Activated CD4-positive, alpha-beta T cell treated with anti-CD3 and anti-CD28 coated beads, Interleukin-2, amount 10 ng/mL, durations not matched to agents 7 days and 5 days (primary cell): ENCODE results near the gene ENDOG. TPM values are rescaled to one million over a fixed set of nuclear protein-coding genes. Genes with fewer than 3 reads are reported as not detected.
A peak's percentile ranks its signal among the peaks of the same experiment; 100 is the strongest.
"Not testable (repeated sequence)": the region's sequence is repeated elsewhere in the genome, so short reads cannot be mapped to it uniquely, and the experiment has no call there.

ENCODE experiments used
- CTCF ChIA-PET: fragments of 350-600 bp; sonication (Branson Sonifier 250); formaldehyde crosslinking; loops from one replicate; lab custom pipeline; 2021; ENCODE audit warnings: antibody characterized with exemption; lab: Charles Lee
- POLR2A ChIA-PET: fragments of 350-600 bp; sonication (Branson Sonifier 250); formaldehyde crosslinking; loops from one replicate; lab custom pipeline; 2021; ENCODE audit warnings: antibody characterized with exemption; lab: Charles Lee
- DNase-seq: peaks from one replicate; pipeline ENCODE4 v3.0.0-alpha.2; 2020
- H3K27ac Mint-ChIP-seq: one replicate; pipeline ENCODE4 v1.8.0; 2021; ENCODE audit warnings: mild to moderate bottlenecking, moderate library complexity, mixed read lengths
- H3K27me3 Mint-ChIP-seq: one replicate; pipeline ENCODE4 v1.8.0; 2021; ENCODE audit warnings: mixed read lengths
- H3K36me3 Mint-ChIP-seq: one replicate; pipeline ENCODE4 v1.8.0; 2021; ENCODE audit warnings: low read depth, mixed read lengths
- H3K4me1 Mint-ChIP-seq: one replicate; pipeline ENCODE4 v1.8.0; 2021; ENCODE audit warnings: mixed read lengths
- H3K4me3 Mint-ChIP-seq: one replicate; pipeline ENCODE4 v1.8.0; 2021; ENCODE audit warnings: mild to moderate bottlenecking, moderate library complexity, mixed read lengths
- H3K9me3 Mint-ChIP-seq: one replicate; pipeline ENCODE4 v1.8.0; 2021; ENCODE audit warnings: mixed read lengths
- total RNA-seq, 2 experiments: library from RNA; stranded (reverse); gene quantifications; one replicate each; pipeline ENCODE4 v1.2.3, GENCODE V29; 2021

Gene ENDOG
- total RNA-seq, 2 experiments from 2014 or later = 10.2 to 11.3 TPM

GRCh38 chr9:128861501-128861900 is 43.2 kb downstream of the ENDOG start:
- H3K4me1 Mint-ChIP-seq = peaks cover 11% of the 10 kb centered on the region
- no peak overlapping the region for H3K27ac Mint-ChIP-seq
- no peak for DNase-seq
- H3K9me3 Mint-ChIP-seq = no peaks in the 10 kb centered on the region
- CTCF ChIA-PET = interaction anchor here (1.0 to 2.5 kb wide), 4 partner anchors 9 to 152 kb away, joined by 3 to 7 read pairs (median 3); no protein-coding TSS in a partner anchor
- no peaks in the 10 kb centered on the region for H3K36me3 Mint-ChIP-seq
- POLR2A ChIA-PET = no interaction called here
- no peak overlapping the region for H3K4me3 Mint-ChIP-seq
- no peaks in the 10 kb centered on the region for H3K27me3 Mint-ChIP-seq

GRCh38 chr9:128862401-128862851 is 44.1 kb downstream of the ENDOG start:
- Mint-ChIP-seq H3K4me3 (no peak overlapping the region), H3K27ac (no peak overlapping the region), H3K27me3 (no peaks in the 10 kb centered on the region), H3K36me3 (no peaks in the 10 kb centered on the region), H3K9me3 (no peaks in the 10 kb centered on the region), H3K4me1 (peaks cover 11% of the 10 kb centered on the region)
- no peak for DNase-seq
- ChIA-PET POLR2A (no interaction called here), CTCF (interaction anchor here (0.8 to 2.5 kb wide), 4 partner anchors 9 to 72 kb away, joined by 3 to 7 read pairs (median 4); no protein-coding TSS in a partner anchor)

- H3K4me1 Mint-ChIP-seq = peaks cover 11% of the 10 kb centered on the region
- H3K4me3 Mint-ChIP-seq = no peak overlapping the region
- H3K27me3 Mint-ChIP-seq = no peaks in the 10 kb centered on the region
- no peaks in the 10 kb centered on the region for H3K36me3 Mint-ChIP-seq
- ChIA-PET POLR2A (no interaction called here), CTCF (interaction anchor here (1.0 to 1.8 kb wide), 5 partner anchors 16 to 142 kb away, joined by 3 to 5 read pairs (median 4); no protein-coding TSS in a partner anchor)
- no peaks in the 10 kb centered on the region for H3K9me3 Mint-ChIP-seq
- H3K27ac Mint-ChIP-seq = peak overlapping the region; percentile 76
- peak; percentile 87 for DNase-seq
Observed at GRCh38 chr9:128863647-128864046, 45.3 kb downstream of the ENDOG start.

- POLR2A ChIA-PET = no interaction called here
- no peak overlapping the region for H3K27ac Mint-ChIP-seq
- H3K4me1 Mint-ChIP-seq = peaks cover 7% of the 10 kb centered on the region
Observed at GRCh38 chr9:128870128-128870940, 52.0 kb downstream of the ENDOG start.

GRCh38 chr9:128870941-128871265 is 52.6 kb downstream of the ENDOG start:
- POLR2A ChIA-PET, H3K4me3 Mint-ChIP-seq, H3K27ac Mint-ChIP-seq, DNase-seq, H3K4me1 Mint-ChIP-seq, H3K36me3 Mint-ChIP-seq, H3K27me3 Mint-ChIP-seq, H3K9me3 Mint-ChIP-seq: not testable (repeated sequence)
- CTCF ChIA-PET = interaction anchor here (0.6 to 1.5 kb wide), 5 partner anchors 9 to 75 kb away, joined by 3 to 7 read pairs (median 6); partner anchors contain the start of genes KYAT1 and LRRC8A

More at GRCh38 chr9:128870128-128870940, 52.0 kb downstream of the ENDOG start:
- Mint-ChIP-seq H3K36me3 (peaks cover 2% of the 10 kb centered on the region), H3K9me3 (no peaks in the 10 kb centered on the region), H3K4me3 (no peak overlapping the region), H3K27me3 (no peaks in the 10 kb centered on the region)
- DNase-seq = no peak
- CTCF ChIA-PET = interaction anchor here (0.6 to 1.5 kb wide), 5 partner anchors 11 to 426 kb away, joined by 3 to 6 read pairs (median 5); partner anchors contain the start of genes KYAT1 and LRRC8A

Other genes starting within 250 kb of the ENDOG start
- 10 to 100 TPM; 60.6 to 68.3 TPM for gene DYNC2I2, start 161.7 kb upstream of the ENDOG start, total RNA-seq
- gene SET, start 129.3 kb upstream of the ENDOG start, total RNA-seq = 100 to 1,000 TPM; 476 to 482 TPM
- gene PKN3, start 116.0 kb upstream of the ENDOG start, total RNA-seq = 1 to 10 TPM; 8.2 to 9.1 TPM
- 10 to 100 TPM; 86.3 to 91.5 TPM for gene ZDHHC12, start 94.4 kb upstream of the ENDOG start, total RNA-seq
- 10 to 100 TPM; 21.3 TPM for gene ZER1, start 46.6 kb upstream of the ENDOG start, total RNA-seq
- gene TBC1D13, start 31.2 kb upstream of the ENDOG start, total RNA-seq = 10 to 100 TPM; 18.4 to 21.1 TPM
- 10 to 100 TPM; 60.5 to 75.0 TPM for gene SPOUT1, start 11.3 kb downstream of the ENDOG start, total RNA-seq
- 10 to 100 TPM; 15.2 to 17.7 TPM for gene KYAT1, start 63.5 kb downstream of the ENDOG start, total RNA-seq
- gene LRRC8A, start 63.6 kb downstream of the ENDOG start, total RNA-seq = 10 to 100 TPM; 42.4 to 48.0 TPM
- gene PHYHD1, start 102.5 kb downstream of the ENDOG start, total RNA-seq = 1 to 10 TPM; 1.2 to 2.2 TPM
- gene DOLK, start 129.1 kb downstream of the ENDOG start, total RNA-seq = 1 to 10 TPM; 8.4 to 9.2 TPM
- gene NUP188, start 129.2 kb downstream of the ENDOG start, total RNA-seq = 10 to 100 TPM; 87.7 to 87.8 TPM
- gene SH3GLB2, start 209.8 kb downstream of the ENDOG start, total RNA-seq = 100 to 1,000 TPM; 111 to 124 TPM
- gene MIGA2, start 218.1 kb downstream of the ENDOG start, total RNA-seq = 10 to 100 TPM; 33.8 to 43.1 TPM